Vagina (tissue), 2 donors: Measurements from ENCODE around the gene CDO1.

Experiments
- POLR2A ChIP-seq, 2 donors: fragments of 450-650 bp; IDR thresholded peaks; one replicate each; pipeline ENCODE4 v1.6.1; 2017; ENCODE audit warnings: antibody characterized with exemption in 2 of 2, mild to moderate bottlenecking in 2 of 2, moderate library complexity in 2 of 2
- POLR2AphosphoS5 ChIP-seq, 2 donors: sonication (generic); formaldehyde crosslinking; IDR thresholded peaks; one replicate each; pipeline ENCODE4 v1.9.0; 2017; ENCODE audit warnings: antibody characterized with exemption in 2 of 2, mild to moderate bottlenecking in 2 of 2, low read depth in 1 of 2; ENCODE audit not compliant: insufficient read depth in 1 of 2
- TF ChIP-seq, protein P1 (sequence below), 3 experiments: fragments of 450-650 bp in 2 of 3; fragments of 200-600 bp in 1 of 3; sonication (generic) in 1 of 3; IDR thresholded peaks; one replicate each; pipeline ENCODE4 v1.5.1; 2017 to 2019; ENCODE audit warnings: antibody characterized with exemption in 3 of 3, mild to moderate bottlenecking in 2 of 3, moderate library complexity in 2 of 3

DNA sequence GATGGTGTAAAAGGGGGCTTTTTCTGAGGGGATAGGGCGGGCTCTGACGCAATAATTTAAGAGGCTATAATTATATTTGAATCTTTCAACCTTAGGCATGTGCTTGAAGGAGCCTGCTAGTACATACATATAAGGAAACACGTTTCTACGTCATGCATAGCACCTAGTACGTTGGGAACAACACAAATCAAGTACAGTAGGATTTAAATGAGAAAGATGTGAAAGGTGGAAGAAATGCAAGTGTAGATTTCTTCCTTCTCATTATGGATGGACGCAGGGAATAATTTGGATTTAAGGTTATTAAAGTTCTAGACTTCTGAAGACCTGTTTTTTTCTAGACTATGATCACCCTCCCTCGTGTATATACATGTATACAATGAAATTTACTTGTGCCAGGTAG, 927 bp upstream of the CDO1 start:
- TF ChIP-seq, protein P1, sequence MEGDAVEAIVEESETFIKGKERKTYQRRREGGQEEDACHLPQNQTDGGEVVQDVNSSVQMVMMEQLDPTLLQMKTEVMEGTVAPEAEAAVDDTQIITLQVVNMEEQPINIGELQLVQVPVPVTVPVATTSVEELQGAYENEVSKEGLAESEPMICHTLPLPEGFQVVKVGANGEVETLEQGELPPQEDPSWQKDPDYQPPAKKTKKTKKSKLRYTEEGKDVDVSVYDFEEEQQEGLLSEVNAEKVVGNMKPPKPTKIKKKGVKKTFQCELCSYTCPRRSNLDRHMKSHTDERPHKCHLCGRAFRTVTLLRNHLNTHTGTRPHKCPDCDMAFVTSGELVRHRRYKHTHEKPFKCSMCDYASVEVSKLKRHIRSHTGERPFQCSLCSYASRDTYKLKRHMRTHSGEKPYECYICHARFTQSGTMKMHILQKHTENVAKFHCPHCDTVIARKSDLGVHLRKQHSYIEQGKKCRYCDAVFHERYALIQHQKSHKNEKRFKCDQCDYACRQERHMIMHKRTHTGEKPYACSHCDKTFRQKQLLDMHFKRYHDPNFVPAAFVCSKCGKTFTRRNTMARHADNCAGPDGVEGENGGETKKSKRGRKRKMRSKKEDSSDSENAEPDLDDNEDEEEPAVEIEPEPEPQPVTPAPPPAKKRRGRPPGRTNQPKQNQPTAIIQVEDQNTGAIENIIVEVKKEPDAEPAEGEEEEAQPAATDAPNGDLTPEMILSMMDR (IDR thresholded peaks at IDR 0.05) = no peak
- TF ChIP-seq POLR2AphosphoS5 (IDR thresholded peaks at IDR 0.05; ENCODE audit: insufficient read depth in 1 of 2, low read depth in 1 of 2) (no peak), POLR2A (IDR thresholded peaks at IDR 0.05) (no peak)
